K562 (cell line): Measurements from ENCODE around the gene FILIP1. TPM values are rescaled to one million over a fixed set of nuclear protein-coding genes. Genes with fewer than 3 reads are reported as not detected.
A peak's percentile ranks its signal among the peaks of the same experiment; 100 is the strongest.

ENCODE experiments used
- CBX1 ChIP-seq: sonication (generic); IDR thresholded peaks from 2 replicates; pipeline ENCODE4 v1.6.1; 2016; ENCODE audit warnings: antibody characterized with exemption, low read depth, mild to moderate bottlenecking
- CGGBP1 ChIP-seq: fragments of 250-450 bp; sonication (Bioruptor Pico); IDR thresholded peaks from 2 replicates; pipeline ENCODE4 v1.9.0; 2021; ENCODE audit warnings: mild to moderate bottlenecking
- E2F1 ChIP-seq: sonication (generic); formaldehyde crosslinking; IDR thresholded peaks from 2 replicates; pipeline ENCODE4 v1.8.1; 2023; ENCODE audit warnings: mild to moderate bottlenecking, missing genetic modification reagents, moderate library complexity
- FUS ChIP-seq: fragments of 200-400 bp; formaldehyde crosslinking; optimal IDR thresholded peaks from 2 replicates; pipeline ENCODE3; 2017; ENCODE audit warnings: low read depth, low read length
- MAFG ChIP-seq: fragments of 450-650 bp; conservative IDR thresholded peaks from 2 replicates; pipeline ENCODE4 v1.6.1; 2016; ENCODE audit warnings: missing genetic modification characterization, missing compliant biosample characterization
- MECOM ChIP-seq: fragments of 250-450 bp; sonication (Bioruptor Pico); IDR thresholded peaks from 2 replicates; pipeline ENCODE4 v1.8.0; 2022; ENCODE audit warnings: inconsistent platforms
- MEF2A ChIP-seq: IDR thresholded peaks from 2 replicates; pipeline ENCODE4 v1.6.1; 2011; ENCODE audit warnings: low read depth, mild to moderate bottlenecking, low read length, moderate library complexity; ENCODE audit not compliant: control insufficient read depth
- MTA1 ChIP-seq: fragments of 450-650 bp; IDR thresholded peaks from 2 replicates; pipeline ENCODE4 v1.6.1; 2017; ENCODE audit warnings: borderline replicate concordance
- NONO ChIP-seq, 2 experiments: fragments of 200-400 bp in 1 of 2; fragments of 450-650 bp in 1 of 2; formaldehyde crosslinking in 1 of 2; IDR thresholded peaks; 2 replicates each; pipeline ENCODE4 v1.6.1; 2017; ENCODE audit warnings: low read depth in 2 of 2, mild to moderate bottlenecking in 2 of 2, moderate library complexity in 2 of 2, low read length in 1 of 2
- NR4A1 ChIP-seq, 2 experiments: fragments of 250-450 bp in 1 of 2; fragments of 450-650 bp in 1 of 2; sonication (Bioruptor Pico) in 1 of 2; IDR thresholded peaks; 2 replicates each; pipeline versions ENCODE4 v1.4.0 to v1.6.1; 2016 to 2020; ENCODE audit warnings: mild to moderate bottlenecking in 2 of 2, missing compliant biosample characterization in 1 of 2, missing genetic modification characterization in 1 of 2, moderate library complexity in 1 of 2
- PBX2 ChIP-seq, 2 experiments: IDR thresholded peaks in 1 of 2; conservative IDR thresholded peaks in 1 of 2; 2 replicates each; pipeline ENCODE4 v1.6.1; 2016; ENCODE audit warnings: low read depth in 2 of 2, mild to moderate bottlenecking in 1 of 2, missing compliant biosample characterization in 1 of 2, missing genetic modification characterization in 1 of 2, moderate library complexity in 1 of 2
- POLR2B ChIP-seq: fragments of 450-650 bp; IDR thresholded peaks from 2 replicates; pipeline ENCODE4 v1.6.1; 2018; ENCODE audit warnings: low read depth; ENCODE audit not compliant: partially characterized antibody
- PREB ChIP-seq: sonication (generic); formaldehyde crosslinking; IDR thresholded peaks from 2 replicates; pipeline ENCODE4 v1.8.1; 2023; ENCODE audit warnings: mild to moderate bottlenecking, missing genetic modification reagents
- SMAD1 ChIP-seq: fragments of 150-350 bp; IDR thresholded peaks from 2 replicates; pipeline ENCODE4 v1.6.1; 2014; ENCODE audit warnings: low read length, low read depth; ENCODE audit not compliant: partially characterized antibody
- SUPT5H ChIP-seq: fragments of 450-650 bp; IDR thresholded peaks from 2 replicates; pipeline ENCODE4 v1.6.1; 2016
- TBP ChIP-seq: optimal IDR thresholded peaks from 2 replicates; pipeline ENCODE3; 2011; ENCODE audit warnings: low read depth, low read length, improper control_type of control experiment
- TCF3 ChIP-seq: sonication (generic); formaldehyde crosslinking; IDR thresholded peaks from 2 replicates; pipeline ENCODE4 v1.4.0; 2020; ENCODE audit warnings: mild to moderate bottlenecking, missing genetic modification reagents
- ZNF311 ChIP-seq: fragments of 250-450 bp; sonication (Bioruptor Pico); IDR thresholded peaks from 2 replicates; pipeline ENCODE4 v1.4.0; 2020; ENCODE audit warnings: mild to moderate bottlenecking, moderate library complexity
- ZNF395 ChIP-seq: fragments of 200-800 bp; sonication (Bioruptor generic); IDR thresholded peaks from 2 replicates; pipeline ENCODE4 v1.6.1; 2017; ENCODE audit warnings: missing genetic modification characterization, missing compliant biosample characterization
- ZNF444 ChIP-seq: fragments of 250-450 bp; sonication (Bioruptor Pico); IDR thresholded peaks from 2 replicates; pipeline ENCODE4 v1.4.0; 2020; ENCODE audit warnings: mild to moderate bottlenecking, moderate library complexity
- ZNF717 ChIP-seq: fragments of 250-450 bp; sonication (Bioruptor Pico); IDR thresholded peaks from 2 replicates; pipeline ENCODE4 v1.5.0; 2021
- polyA plus RNA-seq, 8 experiments: library from polyadenylated mRNA; depleted of rRNA in 4 of 8; stranded (reverse) in 5 of 8; unstranded in 3 of 8; fragments of >200 nt; fragmentation: Nextera tagmentation in 2 of 8; fragmentation: Illumina TruSeq in 1 of 8; extraction: Ambion mirVana in 2 of 8; extraction: Trizol in 1 of 8; gene quantifications; 2 replicates each; pipeline versions ENCODE4 v1.2.1 to v1.2.3, GENCODE V29; 2011 to 2014; ENCODE audit warnings: inconsistent platforms in 1 of 8, missing spikeins in 1 of 8
- total RNA-seq, 7 experiments: library from RNA; depleted of rRNA in 6 of 7; stranded (reverse); fragments of >200 nt in 6 of 7; fragmentation: Illumina TruSeq in 2 of 7; extraction: Trizol in 2 of 7; gene quantifications; 2 replicates each; pipeline versions ENCODE4 v1.2.1 to v1.2.3, GENCODE V29; 2011 to 2021; ENCODE audit warnings: low replicate concordance in 1 of 7

The FILIP1 gene
- total and polyA plus RNA-seq, 9 of the 15 experiments (the other 6 are each of a cell fraction or from before 2014, with no cell fraction given) = 0.03 to 0.25 (median 0.10) TPM; not detected in 1

GRCh38 chr6:75284632-75285282 is 208.8 kb downstream of the FILIP1 start, which contains the start of gene TMEM30A (continued):
- TF ChIP-seq ZNF311 (CRISPR knock-in tag) (no peak), NR4A1 (CRISPR knock-in tag; IDR thresholded peaks at IDR 0.05) (no peak), NR4A1 (tag; IDR thresholded peaks at IDR 0.05) (no peak), MECOM (peak; percentile 91), E2F1 (CRISPR knock-in tag) (no peak), PBX2 (CRISPR knock-in tag; IDR thresholded peaks at IDR 0.05; ENCODE audit: low read depth) (no peak), PBX2 (tag; conservative IDR thresholded peaks at IDR 0.05; ENCODE audit: low read depth) (no peak), SUPT5H (peak; percentile 85), NONO (IDR thresholded peaks at IDR 0.05; ENCODE audit: low read depth in 2 of 2, low read length in 1 of 2) (no peak), ZNF395 (CRISPR knock-in tag) (no peak), CGGBP1 (CRISPR knock-in tag) (peak; percentile 87; the same call in 1 of the 2 replicates), POLR2B (peak; percentile 82), MAFG (tag) (no peak), TBP (peak; percentile 86), CBX1 (no peak), MEF2A (no peak), FUS (no peak), PREB (CRISPR knock-in tag) (no peak), ZNF444 (CRISPR knock-in tag) (no peak), MTA1 (no peak), SMAD1 (peak; percentile 37), ZNF717 (CRISPR knock-in tag) (no peak), TCF3 (no peak)
